GM12801 (cell line): Measurements from ENCODE around the gene IRF2BP1.
A peak's percentile ranks its signal among the peaks of the same experiment; 100 is the strongest.

ENCODE experiments used
- TF ChIP-seq, protein P1 (sequence below): IDR thresholded peaks from one replicate; pipeline ENCODE4 v1.5.1; 2011; ENCODE audit warnings: control low read depth; ENCODE audit not compliant: insufficient read length; ENCODE audit errors: extremely low read depth

Gene IRF2BP1

DNA sequence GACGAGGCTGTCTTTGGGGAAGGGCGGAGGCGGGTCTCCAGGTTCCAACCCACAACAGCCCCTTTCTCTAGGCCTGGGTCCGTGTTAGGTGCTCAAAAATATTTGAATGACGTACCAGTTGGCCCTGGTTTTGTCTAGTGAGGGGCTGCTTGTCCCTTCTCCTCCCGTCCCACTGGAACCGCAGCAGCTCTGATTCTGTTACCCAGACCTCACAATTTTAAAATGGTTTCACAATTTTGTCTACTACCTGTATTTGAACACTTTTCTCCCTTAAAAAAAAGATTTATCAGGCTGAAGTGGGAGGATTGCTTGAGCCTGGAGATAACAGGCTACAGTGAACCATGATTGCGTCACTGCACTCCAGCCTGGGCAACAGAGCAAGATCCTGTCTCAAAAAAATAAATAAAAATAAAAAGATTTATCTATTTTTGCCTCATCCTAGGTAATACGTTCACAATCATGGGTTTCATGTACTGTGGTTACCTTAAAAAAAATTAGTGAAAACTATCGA is 1.3 kb upstream of the IRF2BP1 start:
- TF ChIP-seq, protein P1, sequence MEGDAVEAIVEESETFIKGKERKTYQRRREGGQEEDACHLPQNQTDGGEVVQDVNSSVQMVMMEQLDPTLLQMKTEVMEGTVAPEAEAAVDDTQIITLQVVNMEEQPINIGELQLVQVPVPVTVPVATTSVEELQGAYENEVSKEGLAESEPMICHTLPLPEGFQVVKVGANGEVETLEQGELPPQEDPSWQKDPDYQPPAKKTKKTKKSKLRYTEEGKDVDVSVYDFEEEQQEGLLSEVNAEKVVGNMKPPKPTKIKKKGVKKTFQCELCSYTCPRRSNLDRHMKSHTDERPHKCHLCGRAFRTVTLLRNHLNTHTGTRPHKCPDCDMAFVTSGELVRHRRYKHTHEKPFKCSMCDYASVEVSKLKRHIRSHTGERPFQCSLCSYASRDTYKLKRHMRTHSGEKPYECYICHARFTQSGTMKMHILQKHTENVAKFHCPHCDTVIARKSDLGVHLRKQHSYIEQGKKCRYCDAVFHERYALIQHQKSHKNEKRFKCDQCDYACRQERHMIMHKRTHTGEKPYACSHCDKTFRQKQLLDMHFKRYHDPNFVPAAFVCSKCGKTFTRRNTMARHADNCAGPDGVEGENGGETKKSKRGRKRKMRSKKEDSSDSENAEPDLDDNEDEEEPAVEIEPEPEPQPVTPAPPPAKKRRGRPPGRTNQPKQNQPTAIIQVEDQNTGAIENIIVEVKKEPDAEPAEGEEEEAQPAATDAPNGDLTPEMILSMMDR: no peak

DNA sequence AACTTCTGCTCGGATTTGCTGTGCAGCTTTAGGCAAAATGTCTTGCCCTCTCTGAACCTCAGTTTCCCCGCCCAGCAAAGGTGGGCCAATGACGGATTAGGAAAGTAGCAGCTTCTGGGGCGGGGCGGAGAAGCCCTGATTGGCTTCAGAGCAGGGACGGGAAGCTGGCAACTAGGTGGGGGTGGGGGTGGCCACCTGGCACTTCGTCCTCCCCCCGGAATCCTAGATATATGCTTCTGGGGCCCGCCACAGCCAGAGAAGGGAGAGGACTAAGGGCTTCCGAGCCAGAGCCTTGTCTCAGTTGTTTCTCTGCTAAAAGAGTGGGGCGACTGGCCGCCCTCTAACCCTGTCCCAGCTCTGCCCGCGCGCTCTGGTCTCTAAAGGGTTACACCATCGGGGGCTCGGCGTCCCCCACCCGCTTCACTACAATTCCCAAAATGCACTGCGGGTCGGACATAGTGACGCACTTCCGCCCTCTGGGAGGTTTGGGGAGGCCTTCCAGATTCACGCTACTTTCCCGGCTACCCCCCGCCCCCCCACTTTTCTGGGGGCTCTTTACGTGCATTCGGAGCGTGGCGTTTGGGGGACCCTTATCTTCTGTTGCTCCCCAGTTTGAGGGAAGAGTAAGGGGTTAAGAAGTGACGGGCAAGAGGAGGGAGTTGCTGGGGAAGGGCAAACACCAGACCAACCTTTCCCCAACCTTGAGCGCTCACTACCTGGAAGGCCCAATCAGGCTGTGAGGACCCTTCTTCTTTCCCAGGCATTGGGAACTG is 672 bp upstream of the IRF2BP1 start:
- TF ChIP-seq, protein P1: no peak

DNA sequence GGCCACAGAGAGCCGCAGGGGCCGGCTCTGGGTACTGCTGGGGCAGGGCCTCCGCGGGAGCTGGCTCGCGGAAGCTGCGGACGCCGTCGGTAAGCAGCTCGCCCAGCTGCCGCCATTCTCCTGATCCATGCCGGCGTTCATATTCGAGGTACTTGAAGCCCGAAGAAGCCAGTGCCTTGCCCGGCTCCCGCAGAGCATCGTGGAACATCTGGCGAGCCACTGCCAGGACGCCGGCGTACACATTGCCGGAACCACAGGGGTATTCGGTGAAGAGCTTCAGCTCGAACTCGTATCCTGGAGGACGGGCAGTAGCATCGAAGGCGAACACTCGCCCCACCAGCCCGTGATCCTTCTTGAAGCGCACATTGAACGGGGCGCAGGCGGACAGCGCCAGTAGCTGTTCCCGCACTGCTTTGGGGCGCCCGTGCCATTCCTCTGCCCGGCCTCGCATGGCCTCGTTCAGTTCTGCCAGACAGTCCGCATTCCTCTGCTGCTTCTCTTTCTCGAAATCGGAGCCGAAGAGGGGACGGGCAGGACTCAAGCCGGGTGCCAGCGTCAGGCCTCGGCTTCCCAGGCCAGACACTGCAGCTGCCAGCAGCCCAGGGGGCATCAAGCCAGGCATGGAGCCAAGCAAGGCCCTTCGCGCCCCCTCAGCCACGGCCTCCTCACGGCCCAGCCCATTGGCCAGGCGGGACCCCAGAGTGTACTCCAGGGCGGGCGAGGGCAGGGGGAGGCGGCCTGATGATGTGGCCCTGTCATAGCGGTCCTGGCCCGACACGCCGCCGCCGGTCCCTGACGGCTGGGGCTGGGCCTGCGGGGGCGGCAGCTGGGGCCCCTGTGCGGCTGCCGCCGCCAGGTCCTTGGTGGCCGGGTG is 1.0 kb downstream of the IRF2BP1 start:
- TF ChIP-seq, protein P1: no peak

DNA sequence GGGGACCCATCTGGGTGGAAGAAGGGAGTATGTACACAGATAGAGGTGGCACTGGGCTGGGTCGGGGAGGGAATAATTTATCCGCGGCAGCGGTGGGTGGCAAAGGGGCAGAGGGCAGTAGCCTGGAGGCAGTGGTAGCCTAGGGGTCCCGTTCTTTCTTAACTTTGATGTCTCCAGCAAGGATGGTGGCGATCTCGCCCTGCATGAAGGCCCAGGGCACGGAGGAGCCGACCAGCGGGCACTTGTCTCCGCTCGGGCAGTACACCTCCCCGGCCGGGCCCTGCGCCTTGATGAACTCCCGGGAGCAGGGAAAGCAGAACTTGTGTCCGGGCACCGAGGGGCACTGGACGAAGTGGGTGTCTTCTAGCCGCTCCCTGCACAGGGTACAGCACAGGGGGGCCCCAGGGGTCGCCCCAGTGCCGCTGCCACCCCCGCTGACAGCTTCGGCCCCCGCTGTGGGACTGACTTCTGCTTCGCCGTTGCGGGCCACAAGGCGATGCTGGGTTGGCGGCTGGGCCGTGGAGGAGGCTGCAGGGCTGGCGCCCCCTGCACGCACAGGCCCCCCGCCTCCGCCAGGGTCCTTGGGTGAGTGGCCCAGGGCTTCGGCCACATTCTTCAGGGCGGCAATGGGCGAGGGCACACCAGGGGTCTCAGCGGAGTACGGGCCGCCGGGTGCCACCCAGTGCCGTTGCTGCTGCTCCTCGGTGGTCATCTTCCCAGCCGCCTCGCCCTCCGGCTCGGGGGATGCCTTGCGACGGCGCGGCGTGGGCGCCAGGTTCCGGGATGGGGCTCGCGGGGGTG is 1.9 kb downstream of the IRF2BP1 start:
- TF ChIP-seq, protein P1: no peak

DNA sequence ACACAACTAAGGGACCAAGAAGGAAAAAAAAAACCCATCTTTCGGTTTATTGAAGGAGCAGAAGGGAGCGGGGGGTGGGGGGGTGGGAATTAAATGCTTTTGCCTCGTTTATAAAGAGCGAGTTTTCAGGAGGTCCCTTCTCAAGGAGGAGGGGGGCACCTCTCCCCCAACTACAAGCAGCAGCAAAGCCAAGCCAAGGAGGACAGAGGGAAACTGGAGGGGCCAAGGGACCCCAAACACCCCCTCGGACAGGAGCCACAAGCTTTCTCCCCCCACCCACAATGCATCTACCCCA is 2.4 kb downstream of the IRF2BP1 start:
- TF ChIP-seq, protein P1: no peak

DNA sequence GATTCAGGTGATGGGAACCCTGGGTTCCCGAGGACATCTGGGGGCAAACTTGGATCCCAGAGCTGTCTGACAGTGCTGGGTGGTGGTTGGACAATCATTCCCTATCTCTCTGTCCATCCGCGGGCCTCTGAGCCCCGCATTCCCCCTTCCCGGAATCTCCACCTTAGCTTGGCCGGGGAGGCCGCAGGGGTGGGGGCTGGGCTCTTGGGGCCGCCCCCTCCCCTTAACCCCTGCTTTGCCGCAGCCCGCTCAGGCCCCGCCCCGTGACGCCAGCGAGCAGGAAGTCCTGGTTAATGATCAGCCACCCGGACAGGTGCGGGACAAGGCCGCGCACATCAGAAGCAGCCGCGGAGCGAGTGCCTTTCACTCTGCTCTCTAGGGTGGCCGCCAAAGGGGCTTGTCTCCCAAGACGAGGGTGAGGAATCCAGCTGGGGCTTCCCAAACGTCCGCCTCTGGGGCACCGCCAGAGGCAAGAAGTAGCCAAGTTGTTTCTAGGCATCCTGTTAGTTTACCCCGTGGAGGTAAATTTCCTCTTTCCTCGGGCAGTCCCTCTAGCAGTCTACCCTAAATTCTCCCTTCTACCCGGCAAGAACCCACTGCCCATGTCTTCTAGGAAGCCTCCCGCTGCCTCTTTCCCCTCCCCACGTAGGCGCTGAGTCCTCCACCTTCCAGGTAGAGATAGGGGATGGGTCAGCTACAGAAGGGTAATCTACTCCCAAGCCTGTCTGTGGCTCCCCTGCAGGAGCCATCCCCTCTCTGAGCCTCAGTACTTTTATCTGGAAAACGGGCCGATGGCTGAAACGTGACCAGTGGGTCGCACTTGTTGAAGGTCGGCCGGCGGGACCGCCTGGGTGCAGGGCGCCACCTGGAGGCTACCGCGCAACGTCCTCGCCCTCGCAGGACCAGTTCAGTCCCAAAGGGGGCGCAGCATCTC is 3.0 kb downstream of the IRF2BP1 start:
- TF ChIP-seq, protein P1: peak; percentile 37
